TTC549 (cell line): ENCODE data around the gene FAM25A.

ENCODE experiments used
- FAIRE-seq: peaks from 2 replicates; lab custom pipeline; 2012; peaks lifted over from hg19 to GRCh38; lab: Jason Lieb, UNC

The FAM25A gene

DNA sequence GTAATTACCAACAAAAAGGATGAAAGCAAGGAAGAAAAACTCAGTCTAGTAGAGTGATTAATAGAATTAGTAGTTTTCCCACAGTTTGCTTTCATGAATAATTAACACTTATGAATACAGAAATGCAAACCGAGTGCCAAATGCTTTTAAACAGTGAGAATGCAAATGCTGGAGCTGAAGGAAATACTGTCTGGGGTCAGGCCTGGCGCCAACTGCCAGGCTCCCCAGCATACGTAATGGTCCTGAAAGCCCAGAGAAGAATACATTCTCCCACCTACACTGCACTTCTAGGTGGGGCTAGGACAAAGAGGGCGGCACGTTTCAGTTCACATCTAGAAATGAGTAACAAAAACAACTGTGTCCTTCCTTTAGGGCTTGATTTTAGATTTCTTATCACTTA, 44.6 kb downstream of the FAM25A start:
- no peak for FAIRE-seq

GRCh38 chr10:87066178-87066577, 46.1 kb downstream of the FAM25A start:
- FAIRE-seq: no peak

- no peak for FAIRE-seq
Measured at GRCh38 chr10:87066865-87067264, 46.8 kb downstream of the FAM25A start.

- FAIRE-seq: no peak
Measured at GRCh38 chr10:87068281-87068680, 48.2 kb downstream of the FAM25A start.

GRCh38 chr10:87072449-87072848, 52.4 kb downstream of the FAM25A start:
- no peak for FAIRE-seq
